Frontal cortex (tissue), 4 donors: ENCODE measurements around the gene ABCA9. TPM values are rescaled to one million over a fixed set of nuclear protein-coding genes. Genes with fewer than 3 reads are reported as not detected.

Experiments
- DNase-seq, 2 donors: peaks; one replicate each; pipeline ENCODE4 v3.0.0; 2012; ENCODE audit warnings: low spot score in 2 of 2
- FAIRE-seq: peaks from 2 replicates; lab custom pipeline; 2012; peaks lifted over from hg19 to GRCh38; lab: Jason Lieb, UNC
- small RNA-seq: library from RNA; depleted of rRNA; stranded (forward); fragments of <200 nt; gene quantifications from one replicate; pipeline ENCODE3, GENCODE V24; 2014
- total RNA-seq: library from RNA; depleted of rRNA; stranded (reverse); fragments of >200 nt; gene quantifications from one replicate; pipeline ENCODE4 v1.2.3, GENCODE V29; 2014
- donor health status: control.
- donor health status: control.
- donor health status: control.

The ABCA9 gene
- total RNA-seq, 1 donor from 2014 or later = 5.7 TPM

GRCh38 chr17:68937890-68938514 is 122.7 kb downstream of the ABCA9 start:
- no peak for DNase-seq
- FAIRE-seq = no peak

GRCh38 chr17:68927516-68927915 is 133.2 kb downstream of the ABCA9 start:
- FAIRE-seq = no peak
- no peak for DNase-seq

GRCh38 chr17:68924793-68925720 is 135.7 kb downstream of the ABCA9 start:
- DNase-seq (no peak), FAIRE-seq (no peak)

Small RNAs within 50 kb of the gene (small RNA-seq; reads per million reads assigned to genes)
- gene MIR4524B = not detected

Other genes with a start within 250 kb of the ABCA9 start
- 4.5 TPM for gene ABCA8, start 105.5 kb downstream of the ABCA9 start, total RNA-seq
- gene ABCA6, start 81.0 kb upstream of the ABCA9 start, total RNA-seq = 3.7 TPM
- 4.1 TPM for gene ABCA10, start 167.9 kb upstream of the ABCA9 start, total RNA-seq